ENCODE measurements around the gene BRIP1. TPM values are rescaled to one million over a fixed set of nuclear protein-coding genes. Genes with fewer than 3 reads are reported as not detected.
A peak's percentile ranks its signal among the peaks of the same experiment; 100 is the strongest.

BRIP1 gene
- total and polyA plus RNA-seq, 9 of the 15 experiments (the other 6 are each of a cell fraction or from before 2014, with no cell fraction given): 2.4 to 17.5 (median 11.2) TPM

DNA sequence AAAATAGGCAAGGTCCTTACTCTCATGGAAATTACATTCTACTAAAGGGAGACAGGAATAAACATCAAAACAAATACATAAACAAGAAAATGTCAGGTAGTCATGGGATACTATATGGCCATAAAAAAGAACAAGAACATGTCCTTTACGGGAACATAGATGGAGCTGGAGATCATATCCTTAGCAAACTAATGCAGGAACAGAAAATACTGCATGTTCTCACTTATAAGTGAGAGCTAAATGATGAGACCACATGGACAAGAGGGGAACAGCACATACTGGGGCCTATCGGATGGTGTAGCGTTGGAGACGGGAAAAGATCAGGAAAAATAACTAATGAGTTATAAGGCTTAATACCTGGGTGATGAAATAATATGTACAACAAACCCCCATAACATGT lies 69.1 kb downstream of the BRIP1 start (continued):
- no peak for TF ChIP-seq ZNF3 (CRISPR knock-in tag; IDR thresholded peaks at IDR 0.05)

DNA sequence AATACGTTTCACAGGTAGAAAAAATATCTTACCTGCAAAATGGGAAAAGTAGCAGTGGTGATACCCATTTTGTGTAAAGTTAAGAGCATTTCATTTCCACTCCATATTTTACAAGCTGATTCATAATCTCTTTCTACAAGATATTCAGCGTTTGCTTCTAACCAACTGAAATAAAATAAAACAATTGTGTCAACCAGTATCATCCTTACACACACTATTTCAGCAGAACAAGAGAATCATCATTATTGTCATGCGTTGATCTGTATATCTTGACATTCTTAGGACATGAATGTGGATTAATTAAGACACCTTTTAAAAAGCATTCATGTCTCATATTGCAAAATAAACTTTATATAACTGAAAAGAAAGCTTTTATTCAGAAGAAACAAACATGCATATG lies 69.8 kb downstream of the BRIP1 start:
- Histone ChIP-seq H3K27me3 (ENCODE audit: control insufficient read depth in 2 of 2, insufficient read depth in 2 of 2, low read length in 2 of 2) (no peaks in the 10 kb centered on the region), H3K9me1 (ENCODE audit: control insufficient read depth, insufficient read depth, low read length) (no peaks in the 10 kb centered on the region), H3K4me2 (ENCODE audit: insufficient read depth, low read length) (no peak overlapping the region), H3K27ac (ENCODE audit: extremely low read depth, low read depth, low read length) (no peak overlapping the region), H3K9me3 (replicated peaks; ENCODE audit: control insufficient read depth, insufficient read depth, low read depth, low read length) (no peaks in the 10 kb centered on the region), H3K79me2 (ENCODE audit: control insufficient read depth, insufficient read depth, low read length) (no peaks in the 10 kb centered on the region), H3K4me1 (replicated peaks in 1 of 2; ENCODE audit: control insufficient read depth in 2 of 2, insufficient read depth in 2 of 2, low read length in 2 of 2) (no peaks in the 10 kb centered on the region), H2AFZ (ENCODE audit: low read depth, low read length) (no peak overlapping the region), H3K4me3 (no peak overlapping the region), H3K36me3 (ENCODE audit: control insufficient read depth, insufficient read depth, low read length) (peaks cover 35% of the 10 kb centered on the region; the same call in 1 of the 3 replicates), H3K9ac (ENCODE audit: insufficient read depth in 1 of 2, low read depth in 2 of 2, low read length in 2 of 2) (no peak overlapping the region), H4K20me1 (replicated peaks; ENCODE audit: control insufficient read depth, insufficient read depth, low read length) (no peaks in the 10 kb centered on the region)
- DNase-seq (ENCODE audit: extremely low read depth in 1 of 4, low spot score in 3 of 4): no peak
- intact Hi-C loops (cut with micrococcal nuclease): no loop called here
- ChIA-PET POLR2A (interaction anchor here (0.6 to 1.5 kb wide), 3 partner anchors 14 to 591 kb away, joined by 3 to 5 read pairs (median 4); no protein-coding TSS in a partner anchor), CTCF (ENCODE audit: low intra/inter-chr PET ratio) (no interaction called here)
- TF ChIP-seq SP1 (CRISPR knock-in tag; IDR thresholded peaks at IDR 0.05) (no peak), ETV6 (IDR thresholded peaks at IDR 0.05; ENCODE audit: borderline replicate concordance in 1 of 2, low read depth in 2 of 2, low read length in 1 of 2) (no peak), ETV6 (CRISPR knock-in tag; IDR thresholded peaks at IDR 0.05; ENCODE audit: borderline replicate concordance) (no peak), HDGF (IDR thresholded peaks at IDR 0.05) (no peak), EWSR1 (IDR thresholded peaks at IDR 0.05; ENCODE audit: borderline replicate concordance, low read depth, partially characterized antibody) (peak; percentile 59), SMARCC2 (IDR thresholded peaks at IDR 0.05; ENCODE audit: low read depth) (no peak)
- TF ChIP-seq, protein P1, sequence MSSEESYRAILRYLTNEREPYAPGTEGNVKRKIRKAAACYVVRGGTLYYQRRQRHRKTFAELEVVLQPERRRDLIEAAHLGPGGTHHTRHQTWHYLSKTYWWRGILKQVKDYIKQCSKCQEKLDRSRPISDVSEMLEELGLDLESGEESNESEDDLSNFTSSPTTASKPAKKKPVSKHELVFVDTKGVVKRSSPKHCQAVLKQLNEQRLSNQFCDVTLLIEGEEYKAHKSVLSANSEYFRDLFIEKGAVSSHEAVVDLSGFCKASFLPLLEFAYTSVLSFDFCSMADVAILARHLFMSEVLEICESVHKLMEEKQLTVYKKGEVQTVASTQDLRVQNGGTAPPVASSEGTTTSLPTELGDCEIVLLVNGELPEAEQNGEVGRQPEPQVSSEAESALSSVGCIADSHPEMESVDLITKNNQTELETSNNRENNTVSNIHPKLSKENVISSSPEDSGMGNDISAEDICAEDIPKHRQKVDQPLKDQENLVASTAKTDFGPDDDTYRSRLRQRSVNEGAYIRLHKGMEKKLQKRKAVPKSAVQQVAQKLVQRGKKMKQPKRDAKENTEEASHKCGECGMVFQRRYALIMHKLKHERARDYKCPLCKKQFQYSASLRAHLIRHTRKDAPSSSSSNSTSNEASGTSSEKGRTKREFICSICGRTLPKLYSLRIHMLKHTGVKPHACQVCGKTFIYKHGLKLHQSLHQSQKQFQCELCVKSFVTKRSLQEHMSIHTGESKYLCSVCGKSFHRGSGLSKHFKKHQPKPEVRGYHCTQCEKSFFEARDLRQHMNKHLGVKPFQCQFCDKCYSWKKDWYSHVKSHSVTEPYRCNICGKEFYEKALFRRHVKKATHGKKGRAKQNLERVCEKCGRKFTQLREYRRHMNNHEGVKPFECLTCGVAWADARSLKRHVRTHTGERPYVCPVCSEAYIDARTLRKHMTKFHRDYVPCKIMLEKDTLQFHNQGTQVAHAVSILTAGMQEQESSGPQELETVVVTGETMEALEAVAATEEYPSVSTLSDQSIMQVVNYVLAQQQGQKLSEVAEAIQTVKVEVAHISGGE (CRISPR knock-in tag; IDR thresholded peaks at IDR 0.05): peak in 1 of 3 experiments; percentile 95; a peak in 2 of 6 replicates
- TF ChIP-seq, protein P2, sequence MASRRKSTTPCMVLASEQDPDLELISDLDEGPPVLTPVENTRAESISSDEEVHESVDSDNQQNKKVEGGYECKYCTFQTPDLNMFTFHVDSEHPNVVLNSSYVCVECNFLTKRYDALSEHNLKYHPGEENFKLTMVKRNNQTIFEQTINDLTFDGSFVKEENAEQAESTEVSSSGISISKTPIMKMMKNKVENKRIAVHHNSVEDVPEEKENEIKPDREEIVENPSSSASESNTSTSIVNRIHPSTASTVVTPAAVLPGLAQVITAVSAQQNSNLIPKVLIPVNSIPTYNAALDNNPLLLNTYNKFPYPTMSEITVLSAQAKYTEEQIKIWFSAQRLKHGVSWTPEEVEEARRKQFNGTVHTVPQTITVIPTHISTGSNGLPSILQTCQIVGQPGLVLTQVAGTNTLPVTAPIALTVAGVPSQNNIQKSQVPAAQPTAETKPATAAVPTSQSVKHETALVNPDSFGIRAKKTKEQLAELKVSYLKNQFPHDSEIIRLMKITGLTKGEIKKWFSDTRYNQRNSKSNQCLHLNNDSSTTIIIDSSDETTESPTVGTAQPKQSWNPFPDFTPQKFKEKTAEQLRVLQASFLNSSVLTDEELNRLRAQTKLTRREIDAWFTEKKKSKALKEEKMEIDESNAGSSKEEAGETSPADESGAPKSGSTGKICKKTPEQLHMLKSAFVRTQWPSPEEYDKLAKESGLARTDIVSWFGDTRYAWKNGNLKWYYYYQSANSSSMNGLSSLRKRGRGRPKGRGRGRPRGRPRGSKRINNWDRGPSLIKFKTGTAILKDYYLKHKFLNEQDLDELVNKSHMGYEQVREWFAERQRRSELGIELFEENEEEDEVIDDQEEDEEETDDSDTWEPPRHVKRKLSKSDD (conservative IDR thresholded peaks at IDR 0.05; ENCODE audit: low read length): no peak
- in situ Hi-C loops (cut with MboI): no loop called here
- ATAC-seq: no peak
- 82% methylated on average over 3 of the region's 3 CpGs for WGBS (ENCODE audit: insufficient coverage, low coverage, missing lambda C conversion rate)
- BruUV-seq (replicated peaks): no TSS peak
- FAIRE-seq: no peak
